Measurements from ENCODE around the gene ARHGAP26. TPM values are rescaled to one million over a fixed set of nuclear protein-coding genes. Genes with fewer than 3 reads are reported as not detected.
A peak's percentile ranks its signal among the peaks of the same experiment; 100 is the strongest.

The ARHGAP26 gene
- total and polyA plus RNA-seq, 5 donors, result 13.2 to 56.9 (median 47.0) TPM

GRCh38 chr5:142831009-142831383 is 60.8 kb downstream of the ARHGAP26 start:
- Histone ChIP-seq H3K4me1 (ENCODE audit: control insufficient read depth, insufficient read depth, low read length) (peaks cover 19% of the 10 kb centered on the region), H3K27me3 (ENCODE audit: control insufficient read depth, insufficient read depth) (no peaks in the 10 kb centered on the region), H3K4me3 (ENCODE audit: low read length) (no peak overlapping the region), H3K27ac (ENCODE audit: low read length) (peak overlapping the region; percentile 63), H3K9me3 (ENCODE audit: control insufficient read depth, low read length) (no peaks in the 10 kb centered on the region)
- DNase-seq, result no peak
- 56% methylated on average over 3 of the region's 3 CpGs for WGBS
- no peak for ATAC-seq
- intact Hi-C loops (cut with DNase I), result no loop called here

GRCh38 chr5:142832263-142832662 is 62.1 kb downstream of the ARHGAP26 start:
- no peaks in the 10 kb centered on the region for H3K27me3 ChIP-seq (ENCODE audit: control insufficient read depth, insufficient read depth)
- H3K4me1 ChIP-seq (ENCODE audit: control insufficient read depth, insufficient read depth, low read length), result peaks cover 15% of the 10 kb centered on the region
- 66% methylated on average over 3 of the region's 3 CpGs for WGBS
- H3K27ac ChIP-seq (ENCODE audit: low read length), result peak overlapping the region; percentile 43
- H3K9me3 ChIP-seq (ENCODE audit: control insufficient read depth, low read length), result no peaks in the 10 kb centered on the region
- no peak for DNase-seq
- no peak overlapping the region for H3K4me3 ChIP-seq (ENCODE audit: low read length)
- ATAC-seq, result no peak
- intact Hi-C loops (cut with DNase I), result no loop called here

- Histone ChIP-seq H3K4me1 (ENCODE audit: control insufficient read depth, insufficient read depth, low read length) (peaks cover 8% of the 10 kb centered on the region), H3K27me3 (ENCODE audit: control insufficient read depth, insufficient read depth) (no peaks in the 10 kb centered on the region), H3K27ac (ENCODE audit: low read length) (no peak overlapping the region), H3K4me3 (ENCODE audit: low read length) (no peak overlapping the region), H3K9me3 (ENCODE audit: control insufficient read depth, low read length) (no peaks in the 10 kb centered on the region)
- no peak for ATAC-seq
- intact Hi-C loops (cut with DNase I), result no loop called here
- no peak for DNase-seq
- 91% methylated on average over 7 of the region's 7 CpGs for WGBS
Measured at GRCh38 chr5:142833517-142834449, 63.6 kb downstream of the ARHGAP26 start.

DNA sequence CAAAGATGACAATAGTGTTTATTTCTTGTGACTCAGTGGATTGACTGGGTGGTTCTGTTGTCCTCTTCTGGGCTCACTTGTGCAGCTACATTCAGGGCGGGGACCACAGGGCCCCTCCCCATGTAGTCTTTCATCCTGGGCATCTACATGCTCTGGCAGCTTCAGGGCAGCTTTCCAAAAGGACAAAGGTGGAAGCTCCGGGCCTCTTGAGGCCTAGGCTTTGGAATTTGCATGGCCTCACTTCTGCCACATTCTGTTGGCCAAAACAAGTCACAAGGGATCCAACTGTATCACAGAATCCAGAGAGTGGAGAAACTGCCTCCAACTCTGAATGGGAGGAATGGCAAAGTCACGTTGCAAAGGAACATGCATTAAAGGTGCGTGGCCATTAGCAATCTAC is 64.3 kb downstream of the ARHGAP26 start:
- Histone ChIP-seq H3K9me3 (ENCODE audit: control insufficient read depth, low read length) (no peaks in the 10 kb centered on the region), H3K4me3 (ENCODE audit: low read length) (no peak overlapping the region), H3K27me3 (ENCODE audit: control insufficient read depth, insufficient read depth) (no peaks in the 10 kb centered on the region), H3K4me1 (ENCODE audit: control insufficient read depth, insufficient read depth, low read length) (peaks cover 8% of the 10 kb centered on the region), H3K27ac (ENCODE audit: low read length) (no peak overlapping the region)
- intact Hi-C loops (cut with DNase I), result no loop called here
- DNase-seq (no peak), ATAC-seq (no peak)
- WGBS, result 82% methylated on average over 4 of the region's 4 CpGs

GRCh38 chr5:142835540-142835939 is 65.4 kb downstream of the ARHGAP26 start:
- Histone ChIP-seq H3K9me3 (ENCODE audit: control insufficient read depth, low read length) (no peaks in the 10 kb centered on the region), H3K27ac (ENCODE audit: low read length) (no peak overlapping the region), H3K4me1 (ENCODE audit: control insufficient read depth, insufficient read depth, low read length) (peaks cover 7% of the 10 kb centered on the region), H3K4me3 (ENCODE audit: low read length) (no peak overlapping the region), H3K27me3 (ENCODE audit: control insufficient read depth, insufficient read depth) (no peaks in the 10 kb centered on the region)
- DNase-seq (no peak), ATAC-seq (no peak)
- intact Hi-C loops (cut with DNase I), result no loop called here
- WGBS, result 98% methylated on average over 1 of the region's 1 CpG

- H3K4me1 ChIP-seq (ENCODE audit: control insufficient read depth, insufficient read depth, low read length), result peaks cover 7% of the 10 kb centered on the region
- no peak overlapping the region for H3K27ac ChIP-seq (ENCODE audit: low read length)
- no peak for ATAC-seq
- H3K9me3 ChIP-seq (ENCODE audit: control insufficient read depth, low read length), result no peaks in the 10 kb centered on the region
- H3K27me3 ChIP-seq (ENCODE audit: control insufficient read depth, insufficient read depth), result no peaks in the 10 kb centered on the region
- WGBS, result 73% methylated on average over 2 of the region's 2 CpGs
- H3K4me3 ChIP-seq (ENCODE audit: low read length), result no peak overlapping the region
- DNase-seq, result no peak
- intact Hi-C loops (cut with DNase I), result no loop called here
Measured at GRCh38 chr5:142836048-142836447, 65.9 kb downstream of the ARHGAP26 start.

GRCh38 chr5:142837081-142837725 is 67.0 kb downstream of the ARHGAP26 start:
- Histone ChIP-seq H3K27me3 (ENCODE audit: control insufficient read depth, insufficient read depth) (no peaks in the 10 kb centered on the region), H3K4me1 (ENCODE audit: control insufficient read depth, insufficient read depth, low read length) (peaks cover 14% of the 10 kb centered on the region)
- intact Hi-C loops (cut with DNase I), result no loop called here

GRCh38 chr5:142838845-142839244 is 68.7 kb downstream of the ARHGAP26 start:
- ATAC-seq (no peak), DNase-seq (no peak)
- H3K4me1 ChIP-seq (ENCODE audit: control insufficient read depth, insufficient read depth, low read length), result peaks cover 19% of the 10 kb centered on the region
- no peaks in the 10 kb centered on the region for H3K9me3 ChIP-seq (ENCODE audit: control insufficient read depth, low read length)
- no peaks in the 10 kb centered on the region for H3K27me3 ChIP-seq (ENCODE audit: control insufficient read depth, insufficient read depth)
- intact Hi-C loops (cut with DNase I), result no loop called here
- H3K27ac ChIP-seq (ENCODE audit: low read length), result no peak overlapping the region
- 60% methylated on average over 5 of the region's 5 CpGs for WGBS
- H3K4me3 ChIP-seq (ENCODE audit: low read length), result no peak overlapping the region

More at GRCh38 chr5:142837081-142837725, 67.0 kb downstream of the ARHGAP26 start:
- WGBS, result 46% methylated on average over 8 of the region's 8 CpGs
- peak overlapping the region; percentile 82 for H3K27ac ChIP-seq (ENCODE audit: low read length)
- ATAC-seq, result peak; percentile 27 to 42
- DNase-seq, result peak in 1 of 3 donors; percentile 41
- no peak overlapping the region for H3K4me3 ChIP-seq (ENCODE audit: low read length)
- H3K9me3 ChIP-seq (ENCODE audit: control insufficient read depth, low read length), result no peaks in the 10 kb centered on the region

GRCh38 chr5:142839711-142840346 is 69.7 kb downstream of the ARHGAP26 start:
- peak overlapping the region; percentile 60 for H3K27ac ChIP-seq (ENCODE audit: low read length)
- H3K9me3 ChIP-seq (ENCODE audit: control insufficient read depth, low read length), result no peaks in the 10 kb centered on the region
- H3K4me1 ChIP-seq (ENCODE audit: control insufficient read depth, insufficient read depth, low read length), result peaks cover 20% of the 10 kb centered on the region
- intact Hi-C loops (cut with DNase I), result no loop called here
- 56% methylated on average over 6 of the region's 6 CpGs for WGBS
- DNase-seq (peak; percentile 80 to 92 (median 81)), ATAC-seq (peak; percentile 29 to 59)
- H3K4me3 ChIP-seq (ENCODE audit: low read length), result no peak overlapping the region
- no peaks in the 10 kb centered on the region for H3K27me3 ChIP-seq (ENCODE audit: control insufficient read depth, insufficient read depth)

- DNase-seq (no peak), ATAC-seq (peak; percentile 34 to 53)
- intact Hi-C loops (cut with DNase I), result no loop called here
- Histone ChIP-seq H3K4me1 (ENCODE audit: control insufficient read depth, insufficient read depth, low read length) (peaks cover 27% of the 10 kb centered on the region), H3K4me3 (ENCODE audit: low read length) (no peak overlapping the region), H3K27me3 (ENCODE audit: control insufficient read depth, insufficient read depth) (no peaks in the 10 kb centered on the region), H3K9me3 (ENCODE audit: control insufficient read depth, low read length) (no peaks in the 10 kb centered on the region), H3K27ac (ENCODE audit: low read length) (peak overlapping the region; percentile 30)
- WGBS, result 80% methylated on average over 2 of the region's 2 CpGs
Measured at GRCh38 chr5:142840575-142840974, 70.4 kb downstream of the ARHGAP26 start.
